ENCODE results near the gene MIEN1. TPM values are rescaled to one million over a fixed set of nuclear protein-coding genes. Genes with fewer than 3 reads are reported as not detected.
"Not testable (repeated sequence)": the region's sequence is repeated elsewhere in the genome, so short reads cannot be mapped to it uniquely, and the experiment has no call there.

Gene MIEN1
- total RNA-seq, 1 experiment from 2014 or later, result 50.8 TPM

DNA sequence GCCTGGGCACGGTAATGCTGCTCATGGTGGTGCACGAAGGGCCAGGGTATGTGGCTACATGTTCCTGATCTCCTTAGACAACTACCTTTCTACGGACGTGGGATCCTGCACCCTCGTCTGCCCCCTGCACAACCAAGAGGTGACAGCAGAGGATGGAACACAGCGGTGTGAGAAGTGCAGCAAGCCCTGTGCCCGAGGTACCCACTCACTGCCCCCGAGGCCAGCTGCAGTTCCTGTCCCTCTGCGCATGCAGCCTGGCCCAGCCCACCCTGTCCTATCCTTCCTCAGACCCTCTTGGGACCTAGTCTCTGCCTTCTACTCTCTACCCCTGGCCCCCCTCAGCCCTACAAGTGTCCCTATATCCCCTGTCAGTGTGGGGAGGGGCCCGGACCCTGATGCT is 18.5 kb downstream of the MIEN1 start:
- H2BK15ac ChIP-seq (ENCODE audit: low read depth, low read length), result no peak overlapping the region
- no peak overlapping the region for H3K14ac ChIP-seq (ENCODE audit: insufficient read depth, low read length)
- Mint-ChIP-seq H3K4me3 (no peak overlapping the region), H3K27ac (no peak overlapping the region; a peak in 1 of 7 replicates), H3K4me1 (no peaks in the 10 kb centered on the region), H3K36me3 (ENCODE audit: insufficient read depth in 1 of 3, low read depth in 3 of 3) (peaks cover 73 to 95% (median 87%) of the 10 kb centered on the region in 3 experiments; a peak in 6 of 7 replicates), H3K27me3 (ENCODE audit: low read depth) (no peaks in the 10 kb centered on the region; the same call in 1 of the 2 replicates), H3K9me3 (no peaks in the 10 kb centered on the region)
- no peaks in the 10 kb centered on the region for H4K20me1 ChIP-seq (ENCODE audit: control insufficient read depth, insufficient read depth, insufficient read length)
- H3K79me2 ChIP-seq (ENCODE audit: insufficient read depth, low read length), result peaks cover 4% of the 10 kb centered on the region; the same call in 1 of the 2 replicates
- TF ChIP-seq, protein P1, sequence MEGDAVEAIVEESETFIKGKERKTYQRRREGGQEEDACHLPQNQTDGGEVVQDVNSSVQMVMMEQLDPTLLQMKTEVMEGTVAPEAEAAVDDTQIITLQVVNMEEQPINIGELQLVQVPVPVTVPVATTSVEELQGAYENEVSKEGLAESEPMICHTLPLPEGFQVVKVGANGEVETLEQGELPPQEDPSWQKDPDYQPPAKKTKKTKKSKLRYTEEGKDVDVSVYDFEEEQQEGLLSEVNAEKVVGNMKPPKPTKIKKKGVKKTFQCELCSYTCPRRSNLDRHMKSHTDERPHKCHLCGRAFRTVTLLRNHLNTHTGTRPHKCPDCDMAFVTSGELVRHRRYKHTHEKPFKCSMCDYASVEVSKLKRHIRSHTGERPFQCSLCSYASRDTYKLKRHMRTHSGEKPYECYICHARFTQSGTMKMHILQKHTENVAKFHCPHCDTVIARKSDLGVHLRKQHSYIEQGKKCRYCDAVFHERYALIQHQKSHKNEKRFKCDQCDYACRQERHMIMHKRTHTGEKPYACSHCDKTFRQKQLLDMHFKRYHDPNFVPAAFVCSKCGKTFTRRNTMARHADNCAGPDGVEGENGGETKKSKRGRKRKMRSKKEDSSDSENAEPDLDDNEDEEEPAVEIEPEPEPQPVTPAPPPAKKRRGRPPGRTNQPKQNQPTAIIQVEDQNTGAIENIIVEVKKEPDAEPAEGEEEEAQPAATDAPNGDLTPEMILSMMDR (conservative IDR thresholded peaks at IDR 0.05), result no peak
- no peak overlapping the region for H4K8ac ChIP-seq (replicated peaks; ENCODE audit: insufficient read length, low read depth, low read length)
- H3K23ac ChIP-seq (ENCODE audit: insufficient read length, low read depth, low read length), result no peak overlapping the region
- no peaks in the 10 kb centered on the region for H3K23me2 ChIP-seq (ENCODE audit: insufficient read length, low read depth, low read length, poor library complexity, severe bottlenecking)
- no peak for DNase-seq
- no peaks in the 10 kb centered on the region for H3K27me3 ChIP-seq (ENCODE audit: insufficient read depth, low read length)
- H2AFZ ChIP-seq (ENCODE audit: low read length), result no peak overlapping the region
- no CpG with 5 or more reads among the region's 10 CpGs for WGBS (ENCODE audit: extremely low coverage, insufficient read length, low lambda C conversion rate)
- H2BK120ac ChIP-seq (ENCODE audit: low read depth, low read length, poor library complexity, severe bottlenecking), result no peak overlapping the region
- H4K5ac ChIP-seq (ENCODE audit: insufficient read length, low read depth, low read length), result no peak overlapping the region
- H2BK5ac ChIP-seq (ENCODE audit: insufficient read length, low read length), result no peak overlapping the region
- no peaks in the 10 kb centered on the region for H3K4me1 ChIP-seq (ENCODE audit: insufficient read depth, low read length)
- H3K56ac ChIP-seq (ENCODE audit: insufficient read length, low read depth, low read length), result no peak overlapping the region
- no peak overlapping the region for H3T11ph ChIP-seq (ENCODE audit: low read length)
- no peak overlapping the region for H2BK12ac ChIP-seq (ENCODE audit: insufficient read length, low read depth, low read length)
- no peak overlapping the region for H3K9ac ChIP-seq (ENCODE audit: extremely low read depth, insufficient read length, low read length)
- no peak overlapping the region for H3K4me2 ChIP-seq (ENCODE audit: insufficient read depth, insufficient read length, low read length)
- H4K91ac ChIP-seq (ENCODE audit: insufficient read length, low read depth, low read length), result no peak overlapping the region
- no peak overlapping the region for H2BK20ac ChIP-seq (ENCODE audit: low read depth, low read length, poor library complexity, severe bottlenecking)
- no peak overlapping the region for H2AK5ac ChIP-seq (ENCODE audit: insufficient read length, low read length)
- H3K4ac ChIP-seq (ENCODE audit: low read depth, low read length), result no peak overlapping the region
- H3K9me3 ChIP-seq (ENCODE audit: control insufficient read depth, low read depth, low read length), result no peaks in the 10 kb centered on the region
- H3K18ac ChIP-seq (ENCODE audit: insufficient read length, low read depth, low read length), result no peak overlapping the region
- no peaks in the 10 kb centered on the region for H3K79me1 ChIP-seq (ENCODE audit: insufficient read depth, low read depth, low read length, poor library complexity, severe bottlenecking)
- H3K27ac ChIP-seq (ENCODE audit: insufficient read length, low read depth, low read length), result no peak overlapping the region

DNA sequence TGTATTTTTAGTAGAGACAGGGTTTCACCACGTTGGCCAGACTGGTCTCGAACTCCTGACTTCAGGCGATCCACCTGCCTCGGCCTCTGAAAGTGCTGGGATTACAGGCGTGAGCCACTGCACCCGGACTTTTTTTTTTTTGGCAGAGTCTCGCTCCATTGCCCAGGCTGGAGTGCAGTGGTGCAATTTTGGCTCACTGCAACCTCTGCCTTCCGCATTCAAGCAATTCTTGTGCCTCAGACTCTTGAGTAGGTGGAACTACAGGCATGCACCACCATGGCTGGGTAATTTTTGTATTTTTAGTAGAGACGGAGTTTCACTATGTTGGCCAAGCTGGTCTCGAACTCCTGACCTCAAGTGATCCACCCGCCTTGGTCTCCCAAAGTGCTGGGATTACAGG is 19.3 kb downstream of the MIEN1 start:
- not testable (repeated sequence) for H3K4me1 Mint-ChIP-seq; H3K23ac ChIP-seq (ENCODE audit: insufficient read length, low read depth, low read length); H3T11ph ChIP-seq (ENCODE audit: low read length); H2AFZ ChIP-seq (ENCODE audit: low read length); H3K79me2 ChIP-seq (ENCODE audit: insufficient read depth, low read length); H4K91ac ChIP-seq (ENCODE audit: insufficient read length, low read depth, low read length); H3K4me1 ChIP-seq (ENCODE audit: insufficient read depth, low read length); H3K27me3 Mint-ChIP-seq (ENCODE audit: low read depth); H3K23me2 ChIP-seq (ENCODE audit: insufficient read length, low read depth, low read length, poor library complexity, severe bottlenecking); H4K8ac ChIP-seq (replicated peaks; ENCODE audit: insufficient read length, low read depth, low read length); H3K9me3 ChIP-seq (ENCODE audit: control insufficient read depth, low read depth, low read length); H3K9ac ChIP-seq (ENCODE audit: extremely low read depth, insufficient read length, low read length); H2BK5ac ChIP-seq (ENCODE audit: insufficient read length, low read length); H3K56ac ChIP-seq (ENCODE audit: insufficient read length, low read depth, low read length); H2BK20ac ChIP-seq (ENCODE audit: low read depth, low read length, poor library complexity, severe bottlenecking); H3K27me3 ChIP-seq (ENCODE audit: insufficient read depth, low read length); H4K5ac ChIP-seq (ENCODE audit: insufficient read length, low read depth, low read length); H3K79me1 ChIP-seq (ENCODE audit: insufficient read depth, low read depth, low read length, poor library complexity, severe bottlenecking); H3K4ac ChIP-seq (ENCODE audit: low read depth, low read length); H3K27ac ChIP-seq (ENCODE audit: insufficient read length, low read depth, low read length); H4K20me1 ChIP-seq (ENCODE audit: control insufficient read depth, insufficient read depth, insufficient read length); H2BK120ac ChIP-seq (ENCODE audit: low read depth, low read length, poor library complexity, severe bottlenecking); H3K4me3 Mint-ChIP-seq; H2BK12ac ChIP-seq (ENCODE audit: insufficient read length, low read depth, low read length); H3K4me2 ChIP-seq (ENCODE audit: insufficient read depth, insufficient read length, low read length); DNase-seq; H3K27ac Mint-ChIP-seq; H3K14ac ChIP-seq (ENCODE audit: insufficient read depth, low read length); H3K18ac ChIP-seq (ENCODE audit: insufficient read length, low read depth, low read length); H3K9me3 Mint-ChIP-seq; H2BK15ac ChIP-seq (ENCODE audit: low read depth, low read length); H2AK5ac ChIP-seq (ENCODE audit: insufficient read length, low read length)
- no CpG with 5 or more reads among the region's 11 CpGs for WGBS (ENCODE audit: extremely low coverage, insufficient read length, low lambda C conversion rate)
- peaks cover 73 to 90% (median 83%) of the 10 kb centered on the region in 3 experiments; a peak in 6 of 7 replicates for H3K36me3 Mint-ChIP-seq (ENCODE audit: insufficient read depth in 1 of 3, low read depth in 3 of 3)

Data from H9 (cell line).